GM12892 (cell line): Measurements from ENCODE around the gene ARNT2.

Source experiments
- POLR2A ChIP-seq: IDR thresholded peaks from 2 replicates; pipeline ENCODE4 v1.6.1; 2011; ENCODE audit warnings: low read depth, low read length, control low read depth
- POLR2AphosphoS5 ChIP-seq: IDR thresholded peaks from 2 replicates; pipeline ENCODE4 v1.6.1; 2011; ENCODE audit warnings: low read depth, low read length, control low read depth

DNA sequence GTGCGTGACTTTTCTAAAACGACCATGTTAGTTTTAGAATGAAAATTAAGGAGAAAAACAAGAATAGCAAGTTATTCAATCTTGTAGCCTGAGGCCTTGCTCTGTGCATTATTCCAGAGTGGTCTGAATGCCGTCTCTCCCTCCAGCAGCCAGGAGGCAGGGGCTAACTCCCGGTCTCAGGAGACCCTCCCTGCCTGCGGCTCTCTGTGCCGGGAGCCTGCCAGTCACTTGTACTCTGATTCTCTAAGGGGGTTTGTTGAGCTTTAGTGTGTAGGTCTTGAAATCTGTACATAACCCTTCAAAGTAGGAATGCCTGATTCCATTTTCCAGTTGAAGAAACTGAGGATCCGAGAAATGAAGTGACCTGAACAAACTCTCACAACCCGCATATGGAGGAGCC lies 97.3 kb downstream of the ARNT2 start:
- no peak for TF ChIP-seq POLR2A
- TF ChIP-seq POLR2AphosphoS5: no peak
